Kidney tubule cell (primary cell): Measurements from ENCODE around the gene NPY4R.
"Not testable (repeated sequence)": the region's sequence is repeated elsewhere in the genome, so short reads cannot be mapped to it uniquely, and the experiment has no call there.

Source experiments
- DNase-seq: peaks from one replicate; pipeline ENCODE4 v3.0.0-alpha.2; 2018; ENCODE audit warnings: low spot score

The NPY4R gene, protein sequence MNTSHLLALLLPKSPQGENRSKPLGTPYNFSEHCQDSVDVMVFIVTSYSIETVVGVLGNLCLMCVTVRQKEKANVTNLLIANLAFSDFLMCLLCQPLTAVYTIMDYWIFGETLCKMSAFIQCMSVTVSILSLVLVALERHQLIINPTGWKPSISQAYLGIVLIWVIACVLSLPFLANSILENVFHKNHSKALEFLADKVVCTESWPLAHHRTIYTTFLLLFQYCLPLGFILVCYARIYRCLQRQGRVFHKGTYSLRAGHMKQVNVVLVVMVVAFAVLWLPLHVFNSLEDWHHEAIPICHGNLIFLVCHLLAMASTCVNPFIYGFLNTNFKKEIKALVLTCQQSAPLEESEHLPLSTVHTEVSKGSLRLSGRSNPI

DNA sequence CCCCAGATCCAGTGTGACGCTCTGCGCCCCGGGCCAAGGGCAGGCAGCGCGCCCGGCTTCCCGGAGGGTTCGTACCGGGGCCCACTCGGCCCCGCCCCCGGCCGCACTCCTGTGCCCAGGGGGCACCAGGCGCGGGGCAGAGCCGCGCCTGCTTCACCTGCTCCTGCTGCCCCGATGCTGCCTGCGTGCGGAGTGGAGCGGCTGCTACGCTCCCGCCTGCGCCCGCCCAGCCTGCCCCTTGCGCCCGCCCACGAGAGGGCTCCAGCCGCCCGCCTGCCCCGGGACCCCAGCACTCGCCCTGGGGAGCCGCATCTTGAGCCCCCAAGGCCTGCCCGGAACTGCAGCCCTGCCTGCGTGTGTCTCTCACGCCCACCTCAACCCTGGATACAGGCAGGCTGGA is at the start of gene NPY4R:
Gene NPY4R (minus strand): TSS at position 194 of the 400 bp plus-strand sequence. CDS start 3,323 bp downstream, outside the sequence.
- DNase-seq = not testable (repeated sequence)

DNA sequence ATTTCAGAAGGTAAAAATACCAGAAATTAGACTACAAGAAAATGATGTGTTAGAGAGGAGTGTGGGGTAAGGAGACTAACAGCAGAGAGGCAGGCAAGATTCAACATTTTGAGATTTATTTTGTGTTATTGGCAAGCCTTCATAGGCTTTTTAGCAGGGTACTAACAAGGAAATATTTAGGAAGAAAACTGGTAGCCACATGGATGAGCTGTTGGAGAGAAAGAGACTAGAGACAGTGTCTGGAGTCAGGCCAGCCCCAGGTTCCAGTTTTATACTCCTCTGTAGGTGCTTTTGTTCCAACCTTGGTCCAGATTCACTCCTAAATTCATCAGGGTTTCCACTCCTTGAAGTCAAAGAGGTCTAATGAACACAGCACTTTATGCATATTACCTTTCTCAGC is 49.6 kb upstream of the NPY4R start:
- DNase-seq = no peak

DNA sequence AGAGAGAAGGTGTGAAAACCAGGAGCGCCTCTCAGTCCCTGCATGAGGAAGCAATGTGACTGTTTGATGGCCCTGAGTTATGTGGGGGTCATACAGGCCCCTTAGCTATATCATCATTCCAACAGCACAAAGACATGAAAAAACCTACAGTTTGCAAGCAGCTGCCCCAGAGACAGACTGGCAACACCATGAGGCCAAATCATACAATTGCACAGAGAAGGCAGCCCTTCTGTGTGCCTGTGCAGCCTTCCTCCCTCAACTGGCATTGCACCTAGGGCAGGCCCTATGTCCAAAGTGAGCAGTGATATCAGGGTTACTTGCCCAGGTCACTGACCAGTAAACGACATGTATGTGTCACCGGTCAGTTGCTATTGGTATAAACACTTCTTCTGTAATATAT is 49.1 kb upstream of the NPY4R start:
- DNase-seq = no peak

DNA sequence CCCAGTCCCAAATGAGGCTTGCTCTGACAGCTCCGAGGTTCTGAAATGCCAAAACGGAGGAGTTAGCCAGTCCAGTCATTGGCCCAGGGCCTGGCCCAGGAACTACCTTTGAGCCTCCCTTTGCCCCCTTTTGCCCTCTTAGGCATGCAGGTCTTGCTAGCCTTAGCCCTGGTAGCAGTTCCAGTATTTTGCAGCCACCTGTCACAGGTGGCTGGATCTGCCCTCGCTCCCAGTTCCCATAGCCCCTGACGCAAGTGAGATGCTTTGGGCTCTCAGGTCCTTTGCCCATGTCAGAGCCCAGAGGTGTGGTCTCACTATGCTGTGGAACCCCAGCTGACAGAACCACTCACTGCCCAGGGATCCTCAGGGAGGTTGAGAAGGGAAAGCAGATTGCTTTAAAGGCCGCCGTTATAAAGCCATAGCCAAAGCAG is 48.7 kb upstream of the NPY4R start:
- no peak for DNase-seq

DNA sequence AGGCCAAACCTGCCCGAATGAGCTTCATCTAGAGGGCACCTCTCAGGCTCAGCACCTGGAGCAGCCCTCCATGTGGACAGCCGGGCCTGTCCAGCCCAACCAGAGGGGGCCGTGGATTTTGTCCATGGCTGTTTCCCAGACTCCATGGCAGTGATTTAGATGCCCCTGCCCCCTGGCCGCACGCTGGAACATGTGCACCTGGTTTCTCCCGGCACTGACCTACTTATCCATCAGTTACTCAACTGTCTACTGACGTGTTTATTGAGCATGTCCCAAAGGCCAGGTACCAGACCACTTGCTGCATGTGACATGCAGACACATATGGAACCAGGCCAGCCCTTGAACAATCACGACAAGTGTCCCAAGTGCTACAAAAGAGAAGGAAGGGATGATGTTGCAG is 47.6 kb upstream of the NPY4R start:
- DNase-seq = not testable (repeated sequence)

- not testable (repeated sequence) for DNase-seq
Observed at GRCh38 chr10:46512725-46513124, 47.0 kb upstream of the NPY4R start.

DNA sequence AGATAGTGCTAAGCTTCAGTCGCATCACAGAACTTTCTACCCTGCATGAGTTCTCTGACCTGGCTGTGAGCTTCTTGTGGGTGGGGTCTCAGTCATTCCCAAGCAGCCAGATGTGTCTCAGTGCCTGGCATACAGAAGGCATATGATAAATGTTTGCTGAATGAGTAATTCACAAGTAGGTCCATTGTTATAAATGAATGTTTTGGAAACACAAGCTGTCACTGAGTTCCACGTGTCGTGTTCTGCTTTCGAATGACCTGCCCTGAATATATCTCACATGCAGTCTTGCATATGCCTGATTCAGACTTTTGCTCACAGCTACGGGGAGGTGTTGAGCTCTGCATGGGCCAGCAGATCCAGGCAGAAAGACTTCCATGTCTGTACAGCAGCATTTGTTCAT is 46.2 kb upstream of the NPY4R start:
- DNase-seq = not testable (repeated sequence)

DNA sequence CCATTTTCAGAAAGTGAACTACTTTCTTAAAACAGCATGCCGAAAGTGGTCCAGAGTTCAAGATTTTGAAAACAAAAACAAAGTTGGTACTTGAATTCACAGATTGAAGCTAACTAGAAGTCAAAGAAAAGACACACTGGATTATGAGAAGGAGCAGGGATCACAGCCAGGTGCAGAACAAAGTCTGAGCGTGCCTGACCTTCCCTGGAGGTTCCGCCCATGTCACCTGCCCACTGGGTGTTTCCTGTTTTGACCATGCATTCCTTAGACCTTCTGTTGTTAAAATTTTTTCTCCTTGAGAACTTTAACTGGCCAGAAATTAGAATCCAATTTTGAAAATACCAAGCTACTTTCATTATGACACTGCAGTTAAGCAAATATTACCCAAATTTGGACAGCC is 34.2 kb upstream of the NPY4R start:
- DNase-seq = not testable (repeated sequence)

GRCh38 chr10:46498985-46499703 is 33.4 kb upstream of the NPY4R start:
- not testable (repeated sequence) for DNase-seq

DNA sequence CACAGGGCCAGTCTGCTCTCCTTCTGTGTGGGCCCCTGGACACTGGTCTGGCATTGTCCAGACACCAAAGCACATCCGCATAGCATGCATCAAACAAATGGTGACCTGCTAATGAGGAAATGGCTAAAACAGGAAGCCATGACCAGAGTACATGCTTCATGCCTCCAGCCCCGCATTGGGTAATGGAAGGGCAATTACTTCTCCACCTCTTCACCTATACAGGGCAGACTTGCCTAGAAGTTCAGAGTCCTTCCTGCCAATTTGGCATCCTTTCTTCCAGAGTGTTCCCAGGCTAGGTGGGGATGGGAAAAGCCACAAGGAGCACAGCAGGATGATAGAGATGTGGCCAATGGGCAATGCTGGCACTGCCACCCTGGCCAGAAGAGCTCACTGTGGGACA is 32.1 kb upstream of the NPY4R start:
- not testable (repeated sequence) for DNase-seq

DNA sequence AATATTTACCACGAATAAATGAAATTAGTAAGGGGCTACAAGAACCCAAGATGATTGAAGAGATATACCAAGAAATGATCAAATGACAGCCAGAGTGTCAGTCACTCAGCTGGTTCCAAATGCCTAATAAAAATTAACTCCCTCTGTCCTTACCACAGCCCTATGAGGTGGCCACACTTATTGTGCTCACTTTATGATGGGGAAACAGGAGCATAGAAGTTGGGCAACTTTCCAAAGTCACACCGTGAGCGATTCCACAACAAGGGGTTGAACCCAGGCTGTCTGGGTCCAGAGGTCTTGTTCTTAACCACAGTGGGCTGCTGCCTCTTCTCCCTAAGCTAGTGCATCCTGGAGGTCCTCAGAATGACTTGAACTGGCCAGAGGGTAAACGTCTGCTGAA is 31.6 kb upstream of the NPY4R start:
- not testable (repeated sequence) for DNase-seq

DNA sequence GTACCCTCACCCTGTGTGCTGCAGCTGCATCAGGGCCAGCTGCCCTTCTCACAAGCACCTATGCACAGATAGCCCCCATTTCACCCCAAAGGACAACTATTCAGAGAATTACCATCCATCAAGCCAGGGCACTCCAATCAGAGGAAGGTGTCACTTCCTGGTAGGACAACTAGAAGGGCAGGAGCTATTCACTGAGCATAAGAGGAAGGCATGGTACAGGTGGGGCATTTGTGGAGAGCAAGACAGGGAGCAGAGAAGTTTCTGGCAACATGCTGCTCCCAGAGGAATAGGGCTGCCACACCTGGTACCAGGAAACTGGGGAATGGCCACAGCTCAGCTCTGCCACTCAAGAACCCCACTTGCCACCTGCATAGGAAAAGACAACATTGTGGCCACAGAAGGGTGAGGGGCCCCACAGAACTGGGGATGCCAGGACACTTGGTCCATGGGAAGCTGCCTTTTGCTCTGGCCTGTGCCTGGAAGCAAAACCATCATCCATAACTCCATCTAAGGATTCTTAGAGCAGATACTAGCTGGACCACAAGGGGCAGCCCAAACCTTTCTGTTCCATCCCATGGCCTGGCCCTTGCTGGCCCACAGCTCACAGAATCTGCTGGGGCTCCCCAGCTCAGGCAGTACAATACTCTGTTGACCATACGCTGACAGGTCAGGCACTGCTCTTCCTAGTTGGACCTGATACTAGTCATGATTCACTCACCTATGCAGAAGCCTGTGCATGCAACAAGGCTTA is 25.8 kb upstream of the NPY4R start:
- DNase-seq = not testable (repeated sequence)

DNA sequence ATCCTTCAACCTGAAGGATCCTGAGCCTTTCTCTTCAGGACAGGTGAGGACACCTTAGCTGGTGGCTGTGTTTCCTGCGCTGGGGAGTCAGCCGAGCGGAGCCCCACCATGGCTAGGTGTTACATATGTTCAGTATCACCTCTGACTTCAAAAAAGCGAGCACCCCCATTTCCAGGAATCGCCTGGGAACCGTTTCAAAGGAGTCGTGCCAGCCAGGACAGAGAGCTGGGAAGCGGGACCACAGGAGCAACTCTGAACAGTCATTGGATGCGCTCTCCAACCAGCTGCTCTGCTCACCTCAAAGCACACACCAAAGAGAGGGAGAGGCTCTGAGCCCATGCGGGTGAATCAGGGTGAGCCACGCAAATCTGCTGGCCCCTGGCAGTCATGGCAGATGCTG is 24.5 kb upstream of the NPY4R start:
- DNase-seq = not testable (repeated sequence)

- not testable (repeated sequence) for DNase-seq
Observed at GRCh38 chr10:46486459-46486858, 20.7 kb upstream of the NPY4R start.

DNA sequence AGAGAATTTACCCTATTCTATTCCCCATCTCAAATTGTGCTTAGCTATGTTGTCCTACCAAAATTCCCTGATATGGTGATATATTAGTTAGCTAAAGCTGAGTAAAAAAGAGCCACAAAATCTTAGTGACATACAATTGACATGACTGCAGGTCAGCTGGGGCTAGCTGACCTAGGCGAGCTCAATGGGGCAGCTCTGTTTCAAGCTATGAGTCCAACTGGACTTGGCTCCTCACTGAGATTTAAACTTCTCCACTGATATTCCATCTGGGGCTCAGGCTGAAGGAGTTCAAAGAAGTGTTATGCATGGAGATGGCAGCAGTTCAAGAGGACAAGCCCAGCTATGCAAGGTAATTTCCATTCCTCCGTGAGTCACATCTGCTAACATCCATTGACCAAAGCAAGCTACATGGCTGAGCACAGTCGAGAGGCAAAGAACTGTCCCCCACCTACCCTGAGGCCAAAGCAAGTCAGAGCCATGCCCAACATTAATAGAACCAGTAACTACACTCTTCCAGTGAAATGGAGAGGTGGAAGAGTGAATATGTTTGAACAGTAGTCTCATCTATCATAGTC is 9.1 kb upstream of the NPY4R start:
- DNase-seq = peak; percentile 2

DNA sequence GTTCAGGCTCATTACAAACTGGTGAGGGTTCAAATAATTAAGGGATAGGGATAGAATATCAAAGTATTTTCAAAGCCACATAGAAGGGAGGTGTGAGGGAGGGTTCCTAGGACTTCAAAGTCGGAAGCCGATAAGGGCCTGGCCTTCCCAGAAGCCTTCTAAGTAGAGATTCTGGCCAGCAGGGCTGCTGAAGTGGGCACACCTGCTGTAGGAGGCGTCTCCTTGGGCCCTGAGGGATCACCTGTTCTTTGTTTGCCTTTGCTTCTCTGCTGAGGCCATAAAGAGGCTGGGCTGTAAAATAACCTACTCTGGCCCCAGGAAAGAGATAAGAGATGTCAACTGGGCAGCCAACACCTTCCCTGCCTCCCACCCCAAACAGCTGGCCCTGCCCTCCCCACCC is 8.0 kb upstream of the NPY4R start:
- not testable (repeated sequence) for DNase-seq

DNA sequence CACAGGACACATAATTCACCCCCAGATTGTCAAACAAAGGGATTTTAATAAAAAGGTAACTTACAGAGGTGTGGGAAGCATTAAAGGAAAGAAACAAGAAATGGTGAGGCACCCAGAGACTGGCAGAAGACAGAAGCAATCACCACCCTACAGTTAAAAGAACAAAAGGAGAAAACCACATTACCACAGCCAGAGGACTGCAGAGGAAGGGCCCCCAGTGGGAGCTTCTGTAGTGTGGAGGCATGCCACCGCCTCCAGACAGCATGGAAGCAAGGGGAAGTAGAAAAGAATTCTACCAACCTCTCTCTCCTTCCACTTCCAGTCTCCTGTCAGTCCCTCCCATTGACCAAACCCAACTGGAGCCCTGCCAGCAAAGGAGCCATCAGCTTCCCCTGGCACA is 4.4 kb upstream of the NPY4R start:
- DNase-seq = not testable (repeated sequence)

DNA sequence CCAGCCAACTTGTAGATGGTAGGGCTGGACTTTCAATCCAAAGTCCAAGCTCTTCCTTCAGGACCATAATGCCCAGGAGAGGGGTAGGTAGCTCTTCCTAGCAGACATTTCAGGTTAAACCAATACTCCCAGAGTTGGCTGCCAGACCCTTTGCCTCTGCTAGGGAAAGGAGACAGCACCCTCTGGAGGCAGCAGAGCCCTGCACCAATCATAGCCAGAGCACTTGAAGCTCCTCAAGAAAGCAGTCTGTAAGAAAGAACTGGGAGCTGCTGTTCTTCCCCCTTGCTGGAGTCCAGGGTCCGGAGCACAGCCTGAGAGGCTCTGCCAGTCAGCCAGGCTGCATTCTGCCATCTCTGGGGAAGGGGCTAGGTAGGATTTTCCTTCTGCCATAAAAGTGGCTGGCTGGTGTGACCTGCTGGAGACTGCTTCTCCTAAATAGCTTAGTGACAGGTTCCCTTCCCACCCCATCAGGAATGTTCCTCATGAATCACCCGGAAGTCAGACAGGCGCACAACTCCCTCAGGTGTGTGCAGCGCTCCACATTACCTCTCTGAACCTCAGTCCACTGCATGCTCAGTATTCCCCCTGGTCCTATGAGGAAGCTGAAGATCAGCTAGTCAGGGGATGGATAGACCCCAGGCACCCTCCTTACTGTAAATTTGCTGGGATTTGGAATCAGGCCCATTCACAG is 2.5 kb upstream of the NPY4R start:
- DNase-seq = not testable (repeated sequence)

- DNase-seq = peak; percentile 42
Observed at GRCh38 chr10:46463608-46464007, 2.1 kb downstream of the NPY4R start.

- DNase-seq = not testable (repeated sequence)
Observed at GRCh38 chr10:46462276-46462675, 3.5 kb downstream of the NPY4R start.

- DNase-seq = not testable (repeated sequence)
Observed at GRCh38 chr10:46459579-46459978, 6.2 kb downstream of the NPY4R start.
